ENCODE measurements around the gene NCF4.

DNA sequence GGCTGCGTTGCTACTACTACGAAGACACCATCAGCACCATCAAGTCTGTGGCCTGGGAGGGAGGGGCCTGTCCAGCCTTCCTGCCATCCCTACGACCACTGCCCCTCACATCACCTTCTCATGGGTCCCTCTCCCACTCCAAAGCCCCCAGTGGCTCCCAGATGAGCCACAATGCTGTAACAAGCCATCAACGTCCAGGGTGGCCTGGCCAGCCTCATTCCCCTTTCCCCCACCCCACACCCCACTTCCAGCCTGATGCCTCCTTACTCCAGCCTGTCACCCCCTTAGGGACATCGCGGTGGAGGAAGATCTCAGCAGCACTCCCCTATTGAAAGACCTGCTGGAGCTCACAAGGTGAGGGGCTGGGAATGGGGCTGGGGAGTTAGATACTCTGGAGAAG, 14.9 kb downstream of the NCF4 start:
- TF ChIP-seq, protein P1, sequence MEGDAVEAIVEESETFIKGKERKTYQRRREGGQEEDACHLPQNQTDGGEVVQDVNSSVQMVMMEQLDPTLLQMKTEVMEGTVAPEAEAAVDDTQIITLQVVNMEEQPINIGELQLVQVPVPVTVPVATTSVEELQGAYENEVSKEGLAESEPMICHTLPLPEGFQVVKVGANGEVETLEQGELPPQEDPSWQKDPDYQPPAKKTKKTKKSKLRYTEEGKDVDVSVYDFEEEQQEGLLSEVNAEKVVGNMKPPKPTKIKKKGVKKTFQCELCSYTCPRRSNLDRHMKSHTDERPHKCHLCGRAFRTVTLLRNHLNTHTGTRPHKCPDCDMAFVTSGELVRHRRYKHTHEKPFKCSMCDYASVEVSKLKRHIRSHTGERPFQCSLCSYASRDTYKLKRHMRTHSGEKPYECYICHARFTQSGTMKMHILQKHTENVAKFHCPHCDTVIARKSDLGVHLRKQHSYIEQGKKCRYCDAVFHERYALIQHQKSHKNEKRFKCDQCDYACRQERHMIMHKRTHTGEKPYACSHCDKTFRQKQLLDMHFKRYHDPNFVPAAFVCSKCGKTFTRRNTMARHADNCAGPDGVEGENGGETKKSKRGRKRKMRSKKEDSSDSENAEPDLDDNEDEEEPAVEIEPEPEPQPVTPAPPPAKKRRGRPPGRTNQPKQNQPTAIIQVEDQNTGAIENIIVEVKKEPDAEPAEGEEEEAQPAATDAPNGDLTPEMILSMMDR (IDR thresholded peaks at IDR 0.05) = no peak
- no peak for TF ChIP-seq POLR2A (IDR thresholded peaks at IDR 0.05)
- no peak for TF ChIP-seq POLR2AphosphoS5 (IDR thresholded peaks at IDR 0.05)

Measured in breast epithelium (tissue), 3 donors.